Hepatocyte (in vitro differentiated cells): ENCODE measurements around the gene GAGE10.

Experiments
- CTCF ChIP-seq: fragments of 200-600 bp; sonication (generic); IDR thresholded peaks from 2 replicates; pipeline ENCODE4 v1.5.1; 2016; ENCODE audit warnings: antibody characterized with exemption, mild to moderate bottlenecking; ENCODE audit not compliant: poor library complexity
- EZH2 ChIP-seq: fragments of 200-600 bp; sonication (generic); IDR thresholded peaks from 2 replicates; pipeline ENCODE4 v1.6.1; 2016; ENCODE audit warnings: antibody characterized with exemption, mild to moderate bottlenecking, borderline replicate concordance

GRCh38 chrX:49262603-49263002 lies 40.8 kb upstream of the GAGE10 start:
- TF ChIP-seq CTCF, result no peak
- TF ChIP-seq EZH2, result no peak
